Activated CD4-positive, alpha-beta T cell treated with anti-CD3 and anti-CD28 coated beads, Interleukin-2, amount 10 ng/mL, durations not matched to agents 7 days and 5 days (primary cell): ENCODE results near the gene BDH2. TPM values are rescaled to one million over a fixed set of nuclear protein-coding genes. Genes with fewer than 3 reads are reported as not detected.

Experiments used
- CTCF ChIA-PET: fragments of 350-600 bp; sonication (Branson Sonifier 250); formaldehyde crosslinking; loops from one replicate; lab custom pipeline; 2021; ENCODE audit warnings: antibody characterized with exemption; lab: Charles Lee
- POLR2A ChIA-PET: fragments of 350-600 bp; sonication (Branson Sonifier 250); formaldehyde crosslinking; loops from one replicate; lab custom pipeline; 2021; ENCODE audit warnings: antibody characterized with exemption; lab: Charles Lee
- DNase-seq: peaks from one replicate; pipeline ENCODE4 v3.0.0-alpha.2; 2020
- H3K27ac Mint-ChIP-seq: one replicate; pipeline ENCODE4 v1.8.0; 2021; ENCODE audit warnings: mild to moderate bottlenecking, moderate library complexity, mixed read lengths
- H3K27me3 Mint-ChIP-seq: one replicate; pipeline ENCODE4 v1.8.0; 2021; ENCODE audit warnings: mixed read lengths
- H3K36me3 Mint-ChIP-seq: one replicate; pipeline ENCODE4 v1.8.0; 2021; ENCODE audit warnings: low read depth, mixed read lengths
- H3K4me1 Mint-ChIP-seq: one replicate; pipeline ENCODE4 v1.8.0; 2021; ENCODE audit warnings: mixed read lengths
- H3K4me3 Mint-ChIP-seq: one replicate; pipeline ENCODE4 v1.8.0; 2021; ENCODE audit warnings: mild to moderate bottlenecking, moderate library complexity, mixed read lengths
- H3K9me3 Mint-ChIP-seq: one replicate; pipeline ENCODE4 v1.8.0; 2021; ENCODE audit warnings: mixed read lengths
- total RNA-seq, 2 experiments: library from RNA; stranded (reverse); gene quantifications; one replicate each; pipeline ENCODE4 v1.2.3, GENCODE V29; 2021

BDH2 gene
- total RNA-seq, 2 experiments from 2014 or later = 15.5 to 17.2 TPM

DNA sequence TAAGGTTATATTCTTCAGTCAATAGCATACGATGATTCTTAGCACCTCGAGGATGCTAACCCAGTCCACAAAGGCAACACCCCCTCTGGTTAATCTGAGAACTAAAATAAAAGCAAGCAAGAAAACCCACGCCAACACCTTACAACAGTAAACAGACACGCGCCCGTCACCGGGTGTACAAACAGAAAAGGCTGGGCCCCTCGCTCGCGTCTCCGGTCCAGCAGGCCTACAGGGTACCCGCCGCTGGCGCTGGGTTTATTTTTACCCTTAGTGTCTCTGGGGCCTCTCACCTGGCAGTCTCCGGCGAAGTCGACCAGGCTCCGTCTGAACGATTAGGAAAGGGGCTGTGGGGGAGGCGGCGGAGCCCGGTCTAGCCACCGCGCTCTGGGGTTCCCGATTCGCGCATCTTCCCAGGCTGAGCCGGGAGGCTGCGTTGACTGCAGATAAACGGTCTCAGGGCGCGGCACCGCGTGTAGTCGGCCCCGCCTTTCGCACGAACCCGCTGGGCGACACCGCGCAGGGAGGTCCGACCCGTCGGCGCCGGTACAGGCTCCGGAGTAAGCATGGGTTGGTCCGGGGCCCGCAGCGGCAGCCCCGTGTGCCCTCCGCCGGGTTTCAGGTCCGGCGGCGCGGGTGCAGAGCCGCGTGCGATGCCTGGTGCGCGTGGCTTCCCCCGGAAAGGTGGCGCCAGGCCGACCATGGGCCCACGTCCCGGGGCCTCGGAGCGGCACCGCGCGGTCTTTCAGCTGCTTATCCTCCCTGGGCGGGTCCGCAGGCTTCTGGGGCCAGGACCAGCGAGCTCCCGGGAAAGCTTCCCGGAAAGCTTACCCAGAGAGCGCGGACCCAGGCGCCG lies 23.5 kb downstream of the BDH2 start:
- peak; percentile 71 for DNase-seq
- Mint-ChIP-seq H3K9me3 (no peaks in the 10 kb centered on the region), H3K4me3 (peak overlapping the region; percentile 85), H3K27me3 (no peaks in the 10 kb centered on the region), H3K36me3 (peaks cover 27% of the 10 kb centered on the region), H3K27ac (peak overlapping the region; percentile 98), H3K4me1 (peaks cover 47% of the 10 kb centered on the region)
- ChIA-PET POLR2A (no interaction called here), CTCF (interaction anchor here (0.9 to 7.3 kb wide), 10 partner anchors 10 to 67 kb away, joined by 3 to 47 read pairs (median 4); no protein-coding TSS in a partner anchor)

DNA sequence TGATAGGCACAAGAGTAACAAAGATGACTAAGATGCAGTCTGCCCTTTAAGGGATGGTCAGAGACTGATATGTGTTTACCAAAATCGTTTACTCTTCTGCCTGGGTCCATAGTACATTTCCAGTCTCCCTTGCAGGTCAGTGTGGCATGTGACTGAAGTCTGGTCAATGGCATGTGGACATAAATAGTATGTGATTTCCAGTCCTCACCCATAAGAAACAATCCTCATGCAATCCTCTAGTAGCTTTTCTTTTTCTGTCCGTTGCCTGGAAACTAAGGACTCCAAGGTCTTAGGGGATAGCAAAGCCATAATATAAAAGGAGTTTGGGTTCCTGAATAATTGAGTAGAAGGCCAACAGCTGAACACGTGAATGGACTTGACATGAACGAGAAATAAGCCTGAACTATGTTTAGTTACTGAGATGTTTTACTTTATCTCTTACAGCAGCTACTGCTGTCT lies 24.2 kb downstream of the BDH2 start:
- Mint-ChIP-seq H3K4me3 (peak overlapping the region; percentile 85), H3K27me3 (no peaks in the 10 kb centered on the region), H3K36me3 (peaks cover 27% of the 10 kb centered on the region), H3K9me3 (no peaks in the 10 kb centered on the region), H3K27ac (peak overlapping the region; percentile 97), H3K4me1 (peaks cover 47% of the 10 kb centered on the region)
- CTCF ChIA-PET = interaction anchor here (1.0 to 1.6 kb wide), 7 partner anchors 9 to 66 kb away, joined by 3 to 6 read pairs (median 3); no protein-coding TSS in a partner anchor
- DNase-seq = no peak
- POLR2A ChIA-PET = no interaction called here

DNA sequence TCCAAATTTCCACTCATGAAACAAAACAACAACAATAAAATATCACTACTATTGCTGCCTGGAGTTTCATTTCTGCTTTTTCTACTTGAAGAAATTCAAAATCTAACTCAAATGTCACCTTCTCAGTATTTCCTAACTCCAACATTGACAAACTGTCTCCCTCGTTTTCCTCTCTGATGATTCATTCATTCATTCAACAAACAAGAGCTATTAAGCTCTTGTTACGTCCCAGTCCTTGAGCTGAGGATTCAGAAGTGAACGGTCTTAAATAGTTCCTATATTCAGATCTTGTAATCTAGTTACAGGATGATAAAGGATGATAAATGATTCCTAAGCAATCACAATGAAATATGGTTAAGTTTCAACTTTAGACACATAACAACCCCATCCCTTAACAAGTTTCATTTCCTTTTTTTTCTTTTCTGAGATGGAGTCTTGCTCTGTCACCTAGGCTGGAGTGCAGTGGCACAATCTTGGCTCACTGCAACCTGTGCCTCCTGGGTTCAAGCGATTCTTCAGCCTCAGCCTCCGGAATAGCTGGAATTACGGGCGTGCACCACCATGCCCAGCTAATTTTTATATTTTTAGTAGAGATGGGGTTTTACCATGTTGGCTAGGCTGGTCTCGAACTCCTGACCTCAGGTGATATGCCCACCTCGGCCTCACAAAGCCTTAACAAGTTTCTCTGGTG lies 24.7 kb downstream of the BDH2 start:
- peaks cover 26% of the 10 kb centered on the region for H3K36me3 Mint-ChIP-seq
- peak overlapping the region; percentile 97 for H3K27ac Mint-ChIP-seq
- no peak for DNase-seq
- CTCF ChIA-PET = interaction anchor here (1.0 to 1.6 kb wide), 7 partner anchors 9 to 66 kb away, joined by 3 to 6 read pairs (median 3); no protein-coding TSS in a partner anchor
- peak overlapping the region; percentile 85 for H3K4me3 Mint-ChIP-seq
- H3K9me3 Mint-ChIP-seq = no peaks in the 10 kb centered on the region
- H3K27me3 Mint-ChIP-seq = no peaks in the 10 kb centered on the region
- H3K4me1 Mint-ChIP-seq = peaks cover 47% of the 10 kb centered on the region
- POLR2A ChIA-PET = no interaction called here

DNA sequence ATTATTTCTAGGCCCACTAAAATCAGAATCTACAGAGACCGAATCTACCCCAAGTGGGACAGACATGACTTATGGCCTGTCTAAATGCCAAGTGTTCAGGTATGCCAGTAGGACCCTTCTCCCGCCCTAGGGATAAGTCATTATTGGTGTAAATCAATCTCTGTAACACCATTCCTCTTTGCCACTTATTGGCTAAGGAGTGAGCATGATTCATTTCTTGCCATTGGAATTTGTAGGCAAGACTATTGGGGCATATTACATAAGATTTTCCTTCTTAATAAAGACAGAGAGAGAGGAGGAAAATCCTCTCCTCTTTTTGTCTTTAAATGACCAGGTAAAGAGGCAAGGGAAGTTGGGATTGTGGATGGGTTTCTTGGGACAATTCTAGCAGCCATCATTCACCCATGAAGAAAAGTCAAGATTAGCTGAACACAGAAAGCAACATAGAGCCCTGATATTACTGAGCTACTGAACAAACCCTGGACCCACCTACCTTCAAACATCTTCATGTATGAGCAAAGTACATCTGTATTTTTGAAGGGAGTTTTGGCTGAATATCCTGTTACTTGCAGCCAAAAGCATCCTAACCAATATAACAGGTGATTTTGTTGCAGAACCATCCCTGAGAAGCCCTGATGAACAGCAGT lies 25.7 kb downstream of the BDH2 start:
- Mint-ChIP-seq H3K36me3 (peaks cover 27% of the 10 kb centered on the region), H3K4me1 (peaks cover 40% of the 10 kb centered on the region), H3K4me3 (peak overlapping the region; percentile 85), H3K27ac (no peak overlapping the region), H3K27me3 (no peaks in the 10 kb centered on the region), H3K9me3 (no peaks in the 10 kb centered on the region)
- ChIA-PET POLR2A (no interaction called here), CTCF (no interaction called here)
- DNase-seq = no peak

GRCh38 chr4:103067841-103068547 lies 31.6 kb downstream of the BDH2 start:
- Mint-ChIP-seq H3K4me3 (no peak overlapping the region), H3K4me1 (peaks cover 1% of the 10 kb centered on the region), H3K27me3 (no peaks in the 10 kb centered on the region), H3K9me3 (no peaks in the 10 kb centered on the region), H3K27ac (no peak overlapping the region), H3K36me3 (peaks cover 43% of the 10 kb centered on the region)
- DNase-seq = no peak
- POLR2A ChIA-PET = no interaction called here
- CTCF ChIA-PET = no interaction called here

- ChIA-PET POLR2A (no interaction called here), CTCF (interaction anchor here (0.7 kb wide), 2 partner anchors 16 to 536 kb away, joined by 3 to 5 read pairs; partner anchors contain the start of gene SLC9B2)
- no peaks in the 10 kb centered on the region for H3K27me3 Mint-ChIP-seq
- no peak overlapping the region for H3K27ac Mint-ChIP-seq
- no peak overlapping the region for H3K4me3 Mint-ChIP-seq
- no peak for DNase-seq
- H3K4me1 Mint-ChIP-seq = peaks cover 2% of the 10 kb centered on the region
- peaks cover 46% of the 10 kb centered on the region for H3K36me3 Mint-ChIP-seq
- H3K9me3 Mint-ChIP-seq = no peaks in the 10 kb centered on the region
Observed at GRCh38 chr4:103060453-103061148, 39.0 kb downstream of the BDH2 start.

DNA sequence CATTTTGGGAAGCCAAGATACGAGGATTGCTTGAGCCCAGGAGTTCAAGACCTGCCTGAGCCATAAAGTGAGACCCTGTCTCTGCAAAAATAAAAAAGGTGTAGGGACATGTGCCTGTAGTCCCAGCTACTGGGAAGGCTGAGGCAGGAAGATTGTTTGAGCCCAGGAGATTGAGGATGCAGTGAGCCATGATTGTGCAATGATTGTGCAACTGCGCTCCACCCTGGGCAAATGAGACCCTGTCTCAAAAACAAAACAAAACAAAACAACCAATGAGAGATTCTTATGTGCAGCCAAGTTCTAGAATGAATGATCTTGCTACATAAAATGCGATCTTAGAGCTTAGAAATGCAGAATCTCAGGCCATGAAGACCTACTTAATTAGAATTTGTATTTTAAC lies 45.6 kb downstream of the BDH2 start:
- Mint-ChIP-seq H3K4me3 (no peak overlapping the region), H3K9me3 (peaks cover 2% of the 10 kb centered on the region), H3K27me3 (no peaks in the 10 kb centered on the region), H3K4me1 (peaks cover 4% of the 10 kb centered on the region), H3K36me3 (peaks cover 17% of the 10 kb centered on the region), H3K27ac (no peak overlapping the region)
- CTCF ChIA-PET = no interaction called here
- no peak for DNase-seq
- POLR2A ChIA-PET = no interaction called here

- peaks cover 2% of the 10 kb centered on the region for H3K9me3 Mint-ChIP-seq
- no peak overlapping the region for H3K27ac Mint-ChIP-seq
- ChIA-PET CTCF (interaction anchor here (0.8 to 1.2 kb wide), 2 partner anchors 24 to 612 kb away, joined by 3 to 4 read pairs; partner anchors contain the start of gene SLC9B2), POLR2A (no interaction called here)
- H3K4me3 Mint-ChIP-seq = no peak overlapping the region
- H3K36me3 Mint-ChIP-seq = peaks cover 22% of the 10 kb centered on the region
- no peaks in the 10 kb centered on the region for H3K27me3 Mint-ChIP-seq
- H3K4me1 Mint-ChIP-seq = peaks cover 4% of the 10 kb centered on the region
- DNase-seq = no peak
Observed at GRCh38 chr4:103052779-103053178, 46.9 kb downstream of the BDH2 start.

- Mint-ChIP-seq H3K9me3 (peaks cover 2% of the 10 kb centered on the region), H3K27me3 (no peaks in the 10 kb centered on the region), H3K36me3 (peaks cover 28% of the 10 kb centered on the region), H3K4me1 (peaks cover 4% of the 10 kb centered on the region), H3K27ac (no peak overlapping the region), H3K4me3 (no peak overlapping the region)
- DNase-seq = no peak
- POLR2A ChIA-PET = no interaction called here
- CTCF ChIA-PET = interaction anchor here (0.6 to 1.2 kb wide), 4 partner anchors 25 to 611 kb away, joined by 3 to 4 read pairs (median 3); partner anchors contain the start of gene SLC9B2
Observed at GRCh38 chr4:103052145-103052544, 47.5 kb downstream of the BDH2 start.

GRCh38 chr4:103050736-103051436 lies 48.7 kb downstream of the BDH2 start:
- no peaks in the 10 kb centered on the region for H3K27me3 Mint-ChIP-seq
- peaks cover 31% of the 10 kb centered on the region for H3K36me3 Mint-ChIP-seq
- H3K4me1 Mint-ChIP-seq = peaks cover 7% of the 10 kb centered on the region
- peak overlapping the region; percentile 28 for H3K27ac Mint-ChIP-seq
- DNase-seq = no peak
- peaks cover 2% of the 10 kb centered on the region for H3K9me3 Mint-ChIP-seq
- ChIA-PET POLR2A (no interaction called here), CTCF (no interaction called here)
- no peak overlapping the region for H3K4me3 Mint-ChIP-seq
